HG03378 (cell line): Measurements from ENCODE around the gene VPS16.
"Not testable (repeated sequence)": the region's sequence is repeated elsewhere in the genome, so short reads cannot be mapped to it uniquely, and the experiment has no call there.

Experiments
- ATAC-seq: cut with Tn5 transposase; IDR thresholded peaks from one replicate; pipeline ENCODE4 v1.9.1; 2021; ENCODE audit warnings: mild to moderate bottlenecking, moderate library complexity; ENCODE audit not compliant: unreplicated experiment

VPS16 gene

GRCh38 chr20:2806351-2806701 is 34.2 kb upstream of the VPS16 start:
- no peak for ATAC-seq

DNA sequence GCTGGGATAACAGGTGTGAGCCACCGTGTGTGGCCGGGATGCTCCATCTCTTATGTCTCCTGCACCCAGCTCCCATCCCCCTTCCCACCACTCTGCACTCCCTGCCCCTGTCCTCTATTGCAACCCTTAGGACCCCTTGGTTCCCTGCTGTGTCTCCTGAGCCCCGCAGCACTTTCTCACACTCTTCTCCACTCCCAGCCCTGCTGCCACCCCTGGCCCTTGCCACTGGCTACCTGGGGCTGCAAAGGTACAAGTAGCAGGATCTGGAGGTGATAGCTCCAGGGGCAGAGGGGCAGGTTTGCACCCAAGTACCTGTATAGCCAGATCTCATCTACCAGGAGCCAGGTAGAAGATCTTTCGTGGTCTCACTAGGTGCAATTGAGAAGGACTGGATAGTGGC is 33.5 kb upstream of the VPS16 start:
- ATAC-seq = no peak

- ATAC-seq = not testable (repeated sequence)
Observed at GRCh38 chr20:2807929-2808328, 32.6 kb upstream of the VPS16 start.

DNA sequence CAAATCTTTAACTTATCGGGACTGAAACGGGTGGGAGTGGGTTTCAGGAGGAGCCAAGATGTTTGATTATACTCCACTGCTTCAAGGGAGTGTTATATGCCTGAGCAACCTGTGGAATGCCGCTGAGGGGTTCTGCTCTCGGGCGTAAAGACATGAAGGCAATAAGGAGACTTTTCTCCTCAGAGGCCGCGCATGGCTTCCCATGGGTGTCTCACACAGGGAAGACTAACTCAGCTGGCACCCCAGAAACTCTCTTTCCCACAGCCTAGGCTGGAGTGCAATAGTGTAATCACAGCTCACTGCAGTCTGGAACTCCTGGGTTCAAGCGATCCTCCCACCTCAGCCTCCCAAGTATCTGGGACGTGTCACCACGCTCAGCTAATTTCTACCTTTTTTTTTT is 30.9 kb upstream of the VPS16 start:
- ATAC-seq = no peak

DNA sequence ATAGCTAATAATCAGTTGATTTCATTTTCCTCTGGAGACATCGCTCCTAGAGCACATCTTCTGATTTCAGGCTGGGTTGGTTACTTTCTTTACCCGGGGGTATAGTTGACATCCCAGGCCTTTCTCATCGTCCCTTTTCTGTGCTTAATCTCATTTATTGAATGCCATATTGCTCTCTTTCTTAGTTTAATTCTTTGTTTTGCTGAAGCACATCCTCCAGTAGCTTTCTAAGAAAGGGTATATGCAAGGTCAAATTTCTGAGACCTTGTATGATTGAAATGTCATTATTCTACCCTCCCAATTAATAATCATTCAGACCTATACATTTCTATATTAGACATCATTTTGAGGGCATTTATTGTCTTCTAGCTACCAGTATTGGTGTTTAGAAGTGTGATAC is 28.4 kb upstream of the VPS16 start:
- ATAC-seq = no peak

DNA sequence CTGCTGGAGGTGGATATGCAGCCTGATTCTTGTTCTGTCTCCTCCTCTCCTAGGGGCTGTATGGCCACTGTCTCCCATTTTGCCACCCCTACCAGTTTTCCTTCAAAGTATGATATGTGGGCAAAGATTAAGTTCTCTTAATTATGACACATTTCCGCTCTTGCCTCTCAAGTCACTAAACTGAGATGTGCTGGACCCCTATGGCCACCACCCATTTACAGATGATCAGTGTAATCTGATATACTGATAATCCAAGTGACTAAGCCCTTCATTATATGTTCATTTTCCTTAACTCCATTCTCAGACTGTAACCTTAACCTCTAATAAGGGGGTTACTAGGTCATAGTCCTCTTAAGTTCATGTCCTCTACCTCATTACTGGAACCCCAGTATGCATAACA is 26.5 kb upstream of the VPS16 start:
- ATAC-seq = no peak

- no peak for ATAC-seq
Observed at GRCh38 chr20:2814587-2815051, 25.9 kb upstream of the VPS16 start, which contains the start of gene C20orf141. C20orf141 (plus strand) TSS chr20:2814987; CDS start chr20:2815185, 198 bp downstream.

- ATAC-seq = no peak
Observed at GRCh38 chr20:2815242-2815900, 25.2 kb upstream of the VPS16 start.

DNA sequence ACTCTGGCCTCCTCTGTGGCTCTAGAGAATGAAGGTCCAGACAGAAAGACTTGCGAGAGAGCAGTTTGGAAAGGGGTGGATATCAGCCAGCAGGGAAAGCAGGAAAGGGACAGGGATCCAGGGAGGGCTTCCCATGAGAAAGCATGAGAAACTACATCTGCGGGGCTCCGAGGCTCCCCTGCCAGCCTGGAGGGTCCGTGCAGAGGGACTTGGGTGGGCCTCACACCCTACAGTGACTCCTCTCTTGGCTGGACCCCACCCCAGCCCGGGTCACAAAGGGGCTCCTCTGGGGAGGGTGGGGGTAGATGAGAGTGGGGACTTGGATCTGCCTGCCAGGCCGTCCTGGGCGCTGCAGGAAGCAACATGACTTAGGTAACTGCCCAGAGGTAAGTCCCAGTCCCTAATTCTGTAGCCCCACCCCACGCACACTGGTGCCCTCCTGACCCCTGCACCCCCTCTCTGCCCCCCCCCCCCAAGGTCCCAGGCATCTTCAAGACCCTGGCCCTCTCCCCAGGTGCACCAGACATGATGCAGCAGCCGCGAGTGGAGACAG is 24.4 kb upstream of the VPS16 start, which contains the start of gene TMEM239:
Gene TMEM239 (plus strand): TSS at position 335 of the 553 bp plus-strand sequence. CDS start 191 bp downstream, at position 526.
- ATAC-seq = no peak

GRCh38 chr20:2816583-2817340 is 23.8 kb upstream of the VPS16 start:
- ATAC-seq = no peak

- no peak for ATAC-seq
Observed at GRCh38 chr20:2817341-2817726, 23.2 kb upstream of the VPS16 start.

GRCh38 chr20:2817891-2818595 is 22.5 kb upstream of the VPS16 start:
- no peak for ATAC-seq

GRCh38 chr20:2820084-2820895 is 20.3 kb upstream of the VPS16 start:
- ATAC-seq = no peak

GRCh38 chr20:2820896-2821869 is 19.4 kb upstream of the VPS16 start:
- no peak for ATAC-seq

- no peak for ATAC-seq
Observed at GRCh38 chr20:2822073-2822472, 18.5 kb upstream of the VPS16 start.

- no peak for ATAC-seq
Observed at GRCh38 chr20:2825761-2826160, 14.8 kb upstream of the VPS16 start.

DNA sequence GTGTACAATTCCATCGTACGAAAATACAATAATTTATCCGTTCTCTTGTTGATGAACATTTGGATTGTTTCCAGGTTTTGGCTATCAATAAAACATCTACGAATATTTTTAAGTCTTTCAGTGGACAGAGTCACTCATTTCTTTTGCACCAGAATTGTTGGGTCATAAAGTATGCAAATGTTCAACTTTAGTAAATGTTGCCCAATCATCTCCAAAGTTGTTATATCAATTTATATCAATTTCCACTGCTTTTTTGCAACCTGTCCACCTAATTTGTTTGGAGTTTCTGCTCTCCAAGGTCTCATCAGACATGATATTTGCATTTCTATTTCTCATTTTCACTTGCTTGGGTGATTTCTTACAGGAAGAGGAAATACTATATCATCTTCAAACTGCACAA is 13.9 kb upstream of the VPS16 start:
- no peak for ATAC-seq

DNA sequence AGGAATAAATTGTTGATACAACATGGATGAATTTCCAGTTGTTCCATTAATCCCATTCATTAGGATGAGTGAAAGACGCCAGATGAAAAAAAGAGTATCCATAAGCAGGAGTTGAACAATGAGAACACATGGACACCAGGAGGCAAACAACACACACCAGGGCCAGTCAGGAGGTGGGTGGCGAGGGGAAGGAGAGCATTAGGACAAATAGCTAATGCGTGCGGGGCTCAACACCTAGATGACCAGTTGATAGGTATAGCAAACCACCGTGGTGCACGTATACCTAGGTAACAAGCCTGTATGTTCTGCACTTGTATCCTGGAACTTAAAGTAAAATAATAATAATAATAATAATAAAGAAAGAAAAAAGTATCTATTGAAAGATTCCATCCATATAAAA is 11.2 kb upstream of the VPS16 start:
- no peak for ATAC-seq

DNA sequence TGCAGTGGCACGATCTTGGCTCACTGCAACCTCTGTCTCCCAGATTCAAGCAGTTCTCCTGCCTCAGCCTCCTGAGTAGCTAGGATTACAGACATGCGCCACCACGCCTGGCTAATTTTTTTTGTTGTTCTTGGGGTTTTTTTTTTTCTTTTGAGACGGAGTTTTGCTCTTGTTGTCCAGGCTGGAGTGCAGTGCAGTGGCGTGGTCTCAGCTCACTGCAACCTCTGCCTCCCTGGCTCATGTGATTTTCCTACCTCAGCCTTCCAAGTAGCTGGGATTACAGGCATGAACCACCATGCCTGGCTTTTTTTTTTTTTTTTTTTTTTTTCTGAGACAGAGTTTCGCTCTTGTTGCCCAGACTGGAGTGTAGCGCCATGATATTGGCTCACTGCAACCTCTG is 9.3 kb upstream of the VPS16 start:
- ATAC-seq = not testable (repeated sequence)
